NCI-H1092 (cell line): ENCODE data around the gene KLF16.

Experiments used
- DNase-seq: peaks from one replicate; lab custom pipeline; 2025; lab: John Stamatoyannopoulos, UW

The KLF16 gene

GRCh38 chr19:1867349-1867724, 4.0 kb upstream of the KLF16 start:
- DNase-seq: no peak

- no peak for DNase-seq
Measured at GRCh38 chr19:1866693-1867348, 3.4 kb upstream of the KLF16 start.

- no peak for DNase-seq
Measured at GRCh38 chr19:1865172-1866010, 2.0 kb upstream of the KLF16 start.

- DNase-seq: no peak
Measured at GRCh38 chr19:1864480-1865171, 1.2 kb upstream of the KLF16 start.

- peak; percentile 92 for DNase-seq
Measured at GRCh38 chr19:1863638-1864479, 480 bp upstream of the KLF16 start.

- DNase-seq: no peak
Measured at GRCh38 chr19:1862424-1863327, 703 bp downstream of the KLF16 start.

- DNase-seq: no peak
Measured at GRCh38 chr19:1862068-1862423, 1.3 kb downstream of the KLF16 start.

- DNase-seq: no peak
Measured at GRCh38 chr19:1861599-1862031, 1.8 kb downstream of the KLF16 start.

GRCh38 chr19:1860821-1861598, 2.4 kb downstream of the KLF16 start:
- DNase-seq: no peak

- DNase-seq: no peak
Measured at GRCh38 chr19:1860042-1860775, 3.2 kb downstream of the KLF16 start.

- DNase-seq: no peak
Measured at GRCh38 chr19:1859331-1859781, 4.0 kb downstream of the KLF16 start.

- DNase-seq: no peak
Measured at GRCh38 chr19:1858412-1859081, 4.8 kb downstream of the KLF16 start.

- DNase-seq: no peak
Measured at GRCh38 chr19:1857648-1858326, 5.6 kb downstream of the KLF16 start.

GRCh38 chr19:1856698-1857603, 6.4 kb downstream of the KLF16 start:
- DNase-seq: no peak

- DNase-seq: no peak
Measured at GRCh38 chr19:1856345-1856697, 7.1 kb downstream of the KLF16 start.

- DNase-seq: no peak
Measured at GRCh38 chr19:1855828-1856255, 7.5 kb downstream of the KLF16 start.
